Measurements from ENCODE around the gene CRAT.

CRAT gene

DNA sequence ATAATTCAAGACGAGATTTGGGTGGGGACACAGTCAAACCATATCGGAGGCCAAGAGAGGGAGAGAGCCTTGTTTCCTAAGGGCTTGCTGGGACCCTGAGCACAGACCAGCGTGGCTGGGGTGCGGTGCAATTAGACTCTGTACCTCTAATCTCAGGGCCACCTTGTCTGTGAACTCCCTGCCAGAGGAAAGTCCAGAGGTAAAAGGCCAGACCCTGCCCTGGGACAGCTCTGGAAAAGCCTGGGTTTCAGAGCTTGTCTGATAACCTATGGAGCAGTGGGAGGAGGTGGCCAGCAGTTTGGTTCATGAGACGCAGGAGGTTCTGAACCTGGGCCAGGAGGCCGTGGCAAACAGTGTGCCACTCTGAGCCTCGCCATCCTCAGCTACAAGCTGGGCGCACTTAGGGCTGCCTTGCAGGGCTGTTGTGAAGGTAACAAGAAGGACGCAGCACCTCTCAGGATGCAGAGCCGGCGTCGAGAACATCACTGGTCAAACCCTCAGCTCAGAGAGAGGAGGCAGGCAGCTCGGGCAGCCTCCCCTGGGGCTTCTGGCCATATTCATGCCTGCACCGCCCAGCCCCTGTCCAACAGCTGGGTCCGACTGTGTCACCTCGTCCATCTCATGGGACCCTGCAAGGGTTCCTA, 34.5 kb downstream of the CRAT start:
- Histone ChIP-seq H3K4me1 (no peaks in the 10 kb centered on the region), H2AFZ (no peak overlapping the region), H3K9me3 (ENCODE audit: control insufficient read depth, low read length) (no peaks in the 10 kb centered on the region), H3K4me2 (ENCODE audit: low read length) (no peak overlapping the region), H3K27me3 (ENCODE audit: control insufficient read depth, insufficient read depth, low read length) (no peaks in the 10 kb centered on the region), H3K4me3 (ENCODE audit: low read depth, low read length) (no peak overlapping the region), H3K36me3 (ENCODE audit: control insufficient read depth, insufficient read depth, low read length) (no peaks in the 10 kb centered on the region), H3K9ac (no peak overlapping the region), H3K27ac (no peak overlapping the region), H3K79me2 (no peaks in the 10 kb centered on the region)
- TF ChIP-seq, protein P1, sequence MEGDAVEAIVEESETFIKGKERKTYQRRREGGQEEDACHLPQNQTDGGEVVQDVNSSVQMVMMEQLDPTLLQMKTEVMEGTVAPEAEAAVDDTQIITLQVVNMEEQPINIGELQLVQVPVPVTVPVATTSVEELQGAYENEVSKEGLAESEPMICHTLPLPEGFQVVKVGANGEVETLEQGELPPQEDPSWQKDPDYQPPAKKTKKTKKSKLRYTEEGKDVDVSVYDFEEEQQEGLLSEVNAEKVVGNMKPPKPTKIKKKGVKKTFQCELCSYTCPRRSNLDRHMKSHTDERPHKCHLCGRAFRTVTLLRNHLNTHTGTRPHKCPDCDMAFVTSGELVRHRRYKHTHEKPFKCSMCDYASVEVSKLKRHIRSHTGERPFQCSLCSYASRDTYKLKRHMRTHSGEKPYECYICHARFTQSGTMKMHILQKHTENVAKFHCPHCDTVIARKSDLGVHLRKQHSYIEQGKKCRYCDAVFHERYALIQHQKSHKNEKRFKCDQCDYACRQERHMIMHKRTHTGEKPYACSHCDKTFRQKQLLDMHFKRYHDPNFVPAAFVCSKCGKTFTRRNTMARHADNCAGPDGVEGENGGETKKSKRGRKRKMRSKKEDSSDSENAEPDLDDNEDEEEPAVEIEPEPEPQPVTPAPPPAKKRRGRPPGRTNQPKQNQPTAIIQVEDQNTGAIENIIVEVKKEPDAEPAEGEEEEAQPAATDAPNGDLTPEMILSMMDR (IDR thresholded peaks at IDR 0.05) = no peak

DNA sequence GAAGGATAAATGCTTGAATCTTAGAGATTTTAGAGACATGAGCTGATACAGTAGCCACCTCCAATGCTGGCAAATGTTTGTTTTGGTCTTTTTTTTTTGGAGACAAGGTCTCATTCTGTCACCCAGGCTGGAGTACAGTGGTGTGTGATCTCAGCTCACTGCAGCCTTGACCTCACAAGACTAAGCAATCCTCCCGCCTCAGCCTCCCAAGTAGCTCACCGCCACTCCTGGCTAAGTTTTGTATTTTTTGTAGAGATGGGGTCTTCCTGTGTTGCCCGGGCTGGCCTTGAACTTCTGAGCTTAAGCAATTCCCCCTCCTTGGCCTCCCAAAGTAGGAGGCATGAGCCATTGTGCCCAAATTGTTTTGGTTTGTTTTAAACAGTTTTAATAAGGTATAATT, 36.5 kb downstream of the CRAT start:
- Histone ChIP-seq H3K4me1 (no peaks in the 10 kb centered on the region), H3K27me3 (ENCODE audit: control insufficient read depth, insufficient read depth, low read length) (no peaks in the 10 kb centered on the region), H3K4me3 (ENCODE audit: low read depth, low read length) (no peak overlapping the region), H3K9me3 (ENCODE audit: control insufficient read depth, low read length) (no peaks in the 10 kb centered on the region), H3K27ac (no peak overlapping the region), H2AFZ (no peak overlapping the region), H3K36me3 (ENCODE audit: control insufficient read depth, insufficient read depth, low read length) (no peaks in the 10 kb centered on the region), H3K9ac (no peak overlapping the region), H3K4me2 (ENCODE audit: low read length) (no peak overlapping the region), H3K79me2 (no peaks in the 10 kb centered on the region)
- TF ChIP-seq, protein P1 (IDR thresholded peaks at IDR 0.05) = no peak

DNA sequence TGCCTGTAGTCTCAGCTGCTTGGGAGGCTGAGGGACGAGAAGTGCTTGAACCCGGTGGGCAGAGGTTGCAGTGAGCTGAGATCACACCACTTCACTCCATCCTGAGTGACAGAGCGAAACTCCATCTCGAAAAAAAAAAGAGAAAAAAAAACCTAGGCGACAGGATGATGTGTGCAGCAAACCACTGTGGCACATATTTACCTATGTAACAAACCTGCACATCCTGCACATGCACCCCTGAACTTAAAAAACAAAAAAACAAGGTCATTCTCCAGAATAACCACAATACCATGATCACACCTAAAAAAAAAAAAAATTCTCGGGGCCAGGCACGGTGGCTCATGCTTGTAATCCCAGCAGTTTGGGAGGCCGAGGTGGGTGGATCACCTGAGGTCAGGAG, 37.2 kb downstream of the CRAT start:
- no peak overlapping the region for H3K9ac ChIP-seq
- no peak overlapping the region for H2AFZ ChIP-seq
- no peaks in the 10 kb centered on the region for H3K79me2 ChIP-seq
- H3K9me3 ChIP-seq (ENCODE audit: control insufficient read depth, low read length) = no peaks in the 10 kb centered on the region
- no peaks in the 10 kb centered on the region for H3K27me3 ChIP-seq (ENCODE audit: control insufficient read depth, insufficient read depth, low read length)
- H3K4me3 ChIP-seq (ENCODE audit: low read depth, low read length) = no peak overlapping the region
- no peaks in the 10 kb centered on the region for H3K36me3 ChIP-seq (ENCODE audit: control insufficient read depth, insufficient read depth, low read length)
- TF ChIP-seq, protein P1 (IDR thresholded peaks at IDR 0.05) = no peak
- no peaks in the 10 kb centered on the region for H3K4me1 ChIP-seq
- no peak overlapping the region for H3K27ac ChIP-seq
- H3K4me2 ChIP-seq (ENCODE audit: low read length) = no peak overlapping the region

DNA sequence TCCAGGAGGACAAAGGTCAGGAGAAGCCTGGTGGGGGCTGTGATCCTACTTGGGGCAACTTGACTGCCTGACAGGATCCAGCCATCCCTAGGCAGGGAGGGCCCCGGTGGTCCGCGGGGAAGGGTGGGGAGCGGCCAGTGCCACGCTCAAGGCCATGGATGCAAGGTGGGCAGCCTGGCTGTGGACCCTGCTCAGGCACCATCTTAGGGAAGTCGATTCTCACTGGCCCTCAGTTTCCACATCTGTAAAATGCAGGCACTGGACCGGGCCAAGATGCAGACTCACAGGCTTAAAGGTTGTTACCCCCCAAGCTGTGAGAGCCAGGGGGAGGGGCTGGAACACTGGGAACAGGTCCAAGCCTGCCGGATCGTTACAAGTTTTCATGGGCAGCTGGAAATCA, 38.4 kb downstream of the CRAT start:
- H3K27ac ChIP-seq = no peak overlapping the region
- no peak overlapping the region for H3K4me3 ChIP-seq (ENCODE audit: low read depth, low read length)
- H3K79me2 ChIP-seq = no peaks in the 10 kb centered on the region
- TF ChIP-seq, protein P1 (IDR thresholded peaks at IDR 0.05) = no peak
- H2AFZ ChIP-seq = no peak overlapping the region
- no peaks in the 10 kb centered on the region for H3K27me3 ChIP-seq (ENCODE audit: control insufficient read depth, insufficient read depth, low read length)
- H3K9ac ChIP-seq = no peak overlapping the region
- H3K4me2 ChIP-seq (ENCODE audit: low read length) = no peak overlapping the region
- H3K4me1 ChIP-seq = no peaks in the 10 kb centered on the region
- H3K36me3 ChIP-seq (ENCODE audit: control insufficient read depth, insufficient read depth, low read length) = no peaks in the 10 kb centered on the region
- H3K9me3 ChIP-seq (ENCODE audit: control insufficient read depth, low read length) = no peaks in the 10 kb centered on the region

DNA sequence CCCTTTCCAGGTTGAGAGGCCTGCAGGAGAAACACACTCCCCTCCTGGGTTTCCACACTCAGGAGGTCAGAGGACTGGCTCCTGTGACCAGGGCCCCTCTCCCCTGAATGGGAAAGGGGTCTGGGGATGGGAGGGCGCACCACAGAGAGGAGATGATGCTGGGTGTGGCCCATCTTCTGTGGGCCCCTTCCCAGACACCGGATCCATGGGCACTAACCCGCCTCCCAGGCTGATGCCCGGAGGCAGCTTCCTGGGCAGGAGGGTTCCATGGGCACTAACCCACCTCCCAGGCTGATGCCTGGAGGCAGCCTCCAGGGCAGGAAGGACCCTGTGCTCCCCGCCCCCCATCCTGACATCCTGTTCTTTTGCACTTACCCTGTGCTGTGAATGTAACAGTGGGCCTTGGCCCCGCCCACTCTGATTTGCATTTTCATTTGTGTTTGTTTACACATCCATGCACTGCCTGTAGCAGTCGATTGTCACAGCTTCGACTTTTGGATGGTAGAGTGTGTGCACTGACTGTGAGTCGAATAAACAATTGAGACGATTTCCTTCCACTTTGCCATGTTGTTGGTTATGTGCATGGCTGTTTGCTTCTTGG, 39.0 kb downstream of the CRAT start:
- Histone ChIP-seq H2AFZ (no peak overlapping the region), H3K27ac (no peak overlapping the region), H3K4me1 (no peaks in the 10 kb centered on the region), H3K4me2 (ENCODE audit: low read length) (no peak overlapping the region), H3K79me2 (no peaks in the 10 kb centered on the region), H3K4me3 (ENCODE audit: low read depth, low read length) (no peak overlapping the region), H3K27me3 (ENCODE audit: control insufficient read depth, insufficient read depth, low read length) (no peaks in the 10 kb centered on the region), H3K9ac (no peak overlapping the region), H3K9me3 (ENCODE audit: control insufficient read depth, low read length) (no peaks in the 10 kb centered on the region), H3K36me3 (ENCODE audit: control insufficient read depth, insufficient read depth, low read length) (no peaks in the 10 kb centered on the region)
- TF ChIP-seq, protein P1 (IDR thresholded peaks at IDR 0.05) = no peak
